Pancreas (tissue), 10 donors: Measurements from ENCODE around the gene URB2. TPM values are rescaled to one million over a fixed set of nuclear protein-coding genes. Genes with fewer than 3 reads are reported as not detected.

ENCODE experiments used
- ATAC-seq, 4 donors: fragments of 200-7000 bp; cut with Tn5 transposase; one replicate each; pipeline versions ENCODE4 v1.8.0 to v1.9.1; 2020; ENCODE audit warnings: mild to moderate bottlenecking in 4 of 4, moderate library complexity in 4 of 4
- DNase-seq, 6 donors: peaks; one replicate each; pipeline ENCODE4 v3.0.0-alpha.2; 2020
- FAIRE-seq: peaks from 2 replicates; lab custom pipeline; 2012; peaks lifted over from hg19 to GRCh38; lab: Jason Lieb, UNC
- H3K27ac ChIP-seq, 4 donors: fragments of 200-600 bp; sonication (generic); 1 replicate in 3 of 4; 2 replicates in 1 of 4; pipeline versions ENCODE4 v1.5.0 to v1.8.0; 2020
- H3K27me3 ChIP-seq, 4 donors: fragments of 200-600 bp; one replicate each; pipeline ENCODE4 v1.8.0; 2021
- H3K36me3 ChIP-seq, 3 donors: fragments of 200-600 bp; sonication (generic) in 1 of 3; one replicate each; pipeline versions ENCODE4 v1.5.0 to v1.8.0; 2020 to 2021
- H3K4me1 ChIP-seq, 3 donors: fragments of 200-600 bp; one replicate each; pipeline ENCODE4 v1.8.0; 2021
- H3K4me3 ChIP-seq, 4 donors: fragments of 200-600 bp; sonication (generic) in 2 of 4; one replicate each; pipeline versions ENCODE4 v1.5.0 to v1.8.0; 2020 to 2021
- H3K9me3 ChIP-seq, 4 donors: fragments of 200-600 bp; one replicate each; pipeline ENCODE4 v1.8.0; 2021
- WGBS, 2 donors: extraction: QIAGEN DNeasy Blood & Tissue Kit; methylation state at CpG; one replicate each; pipeline ENCODE4 v1.1.7; 2013; 5-methylcytosine and 5-hydroxymethylcytosine counted together
- intact Hi-C, 3 donors: fragments of 100-400 bp; cut with DNase I; formaldehyde crosslinking; loops; one replicate each; pipeline versions ENCODE4 v1.11.1 to v1.14.2; 2022
- polyA plus RNA-seq, 2 donors: library from polyadenylated mRNA; stranded (reverse); fragments of 200-250 nt; gene quantifications; one replicate each; pipeline ENCODE4 v1.2.3, GENCODE V29; 2013
- total RNA-seq, 6 donors: library from RNA; stranded (reverse); fragmentation: NEBNext Ultra II Directional in 4 of 6; extraction: Animal tissue kit (Norgen Biotek cat#: 25700) in 4 of 6; gene quantifications; one replicate each; pipeline versions ENCODE4 v1.2.1 to v1.2.4, GENCODE V29; 2021 to 2023
- TF ChIP-seq, protein P1 (sequence below), 4 donors: fragments of 200-600 bp; sonication (generic) in 3 of 4; IDR thresholded peaks; one replicate each; pipeline versions ENCODE4 v1.5.0 to v1.8.0; 2021; ENCODE audit warnings: antibody characterized with exemption in 4 of 4
- donor health status: healthy with polysubstance abuse.
- donor health status: DM: no; HTN: no; CAD: no; lungs with moderate emphysema.
- donor health status: DM: no; HTN: no; CAD: no.
- donor health status: control.
- donor health status: control.
- donor health status: Bipolar disorder and iron deficiency.
- donor health status: DM: yes; HTN: yes; CAD: no.
- donor health status: DM: no; HTN: no; CAD: no.
- donor health status: DM: no; HTN: no; CAD: no.
- donor health status: DM: yes; HTN: yes; CAD: no.

Gene URB2
- total and polyA plus RNA-seq, 8 donors = 2.0 to 4.7 (median 3.0) TPM

GRCh38 chr1:229631148-229631547, 5.1 kb downstream of the URB2 start:
- Histone ChIP-seq H3K36me3 (peaks cover 0 to 12% (median 10%) of the 10 kb centered on the region in 3 donors), H3K4me3 (no peak overlapping the region), H3K4me1 (peaks cover 0 to 13% (median 11%) of the 10 kb centered on the region in 3 donors), H3K27ac (no peak overlapping the region), H3K27me3 (no peaks in the 10 kb centered on the region), H3K9me3 (no peaks in the 10 kb centered on the region)
- ATAC-seq (no peak), FAIRE-seq (no peak), DNase-seq (no peak)
- 87% methylated on average over 3 of the region's 3 CpGs for WGBS, 2 donors
- intact Hi-C loops = no loop called here
- TF ChIP-seq, protein P1, sequence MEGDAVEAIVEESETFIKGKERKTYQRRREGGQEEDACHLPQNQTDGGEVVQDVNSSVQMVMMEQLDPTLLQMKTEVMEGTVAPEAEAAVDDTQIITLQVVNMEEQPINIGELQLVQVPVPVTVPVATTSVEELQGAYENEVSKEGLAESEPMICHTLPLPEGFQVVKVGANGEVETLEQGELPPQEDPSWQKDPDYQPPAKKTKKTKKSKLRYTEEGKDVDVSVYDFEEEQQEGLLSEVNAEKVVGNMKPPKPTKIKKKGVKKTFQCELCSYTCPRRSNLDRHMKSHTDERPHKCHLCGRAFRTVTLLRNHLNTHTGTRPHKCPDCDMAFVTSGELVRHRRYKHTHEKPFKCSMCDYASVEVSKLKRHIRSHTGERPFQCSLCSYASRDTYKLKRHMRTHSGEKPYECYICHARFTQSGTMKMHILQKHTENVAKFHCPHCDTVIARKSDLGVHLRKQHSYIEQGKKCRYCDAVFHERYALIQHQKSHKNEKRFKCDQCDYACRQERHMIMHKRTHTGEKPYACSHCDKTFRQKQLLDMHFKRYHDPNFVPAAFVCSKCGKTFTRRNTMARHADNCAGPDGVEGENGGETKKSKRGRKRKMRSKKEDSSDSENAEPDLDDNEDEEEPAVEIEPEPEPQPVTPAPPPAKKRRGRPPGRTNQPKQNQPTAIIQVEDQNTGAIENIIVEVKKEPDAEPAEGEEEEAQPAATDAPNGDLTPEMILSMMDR (IDR thresholded peaks at IDR 0.05) = no peak

DNA sequence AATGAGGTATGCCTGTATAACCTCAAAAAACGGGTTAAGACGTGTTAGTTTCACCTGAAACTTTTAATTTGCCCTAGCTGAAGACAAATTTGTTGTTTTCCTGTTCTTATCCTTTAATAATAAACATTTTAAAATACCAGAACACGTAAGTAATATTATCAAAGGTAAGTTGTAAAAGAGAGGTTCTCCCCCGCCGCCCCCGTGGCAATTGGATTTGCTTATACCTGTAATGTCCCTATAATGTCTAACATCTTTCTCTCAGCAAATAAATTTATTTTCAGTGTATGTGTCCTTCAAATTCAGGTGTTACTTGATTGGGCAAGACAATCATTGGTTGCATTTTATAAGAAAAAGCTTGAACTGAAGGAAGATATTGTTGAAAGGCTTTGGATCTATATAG, 5.9 kb downstream of the URB2 start:
- H3K27me3 ChIP-seq = no peaks in the 10 kb centered on the region
- TF ChIP-seq, protein P1 (IDR thresholded peaks at IDR 0.05) = no peak
- WGBS, 2 donors = 92 to 95% methylated on average over 6 of the region's 6 CpGs
- H3K4me3 ChIP-seq = no peak overlapping the region
- DNase-seq = no peak
- intact Hi-C loops = no loop called here
- H3K9me3 ChIP-seq = no peaks in the 10 kb centered on the region
- H3K27ac ChIP-seq = no peak overlapping the region
- peaks cover 0 to 19% (median 18%) of the 10 kb centered on the region in 3 donors for H3K36me3 ChIP-seq
- peaks cover 0 to 9% (median 8%) of the 10 kb centered on the region in 3 donors for H3K4me1 ChIP-seq
- no peak for ATAC-seq
- FAIRE-seq = no peak

DNA sequence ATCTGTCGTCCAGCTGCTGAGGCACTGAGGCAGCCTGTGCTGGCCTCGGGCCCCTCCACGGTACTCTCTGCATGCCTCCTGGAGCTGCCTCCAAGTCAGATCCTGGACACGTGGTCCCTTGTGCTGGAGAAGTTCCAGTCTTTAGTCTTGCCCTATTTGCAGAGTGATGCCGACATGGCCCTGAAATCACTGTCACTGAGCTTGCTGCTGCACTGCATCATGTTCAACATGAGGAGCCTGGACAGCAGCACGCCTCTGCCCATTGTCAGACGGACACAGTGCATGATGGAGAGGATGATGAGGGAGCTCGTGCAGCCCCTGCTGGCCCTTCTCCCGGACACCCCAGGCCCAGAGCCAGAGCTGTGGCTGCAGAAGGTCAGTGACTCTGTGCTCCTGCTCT, 10.0 kb downstream of the URB2 start:
- no peak for ATAC-seq
- H3K4me3 ChIP-seq = no peak overlapping the region
- H3K36me3 ChIP-seq = peaks cover 0 to 26% (median 24%) of the 10 kb centered on the region in 3 donors
- no peak for DNase-seq
- no peaks in the 10 kb centered on the region for H3K9me3 ChIP-seq
- 85 to 88% methylated on average over 9 of the region's 9 CpGs for WGBS, 2 donors
- TF ChIP-seq, protein P1 (IDR thresholded peaks at IDR 0.05) = no peak
- intact Hi-C loops = no loop called here
- no peaks in the 10 kb centered on the region for H3K4me1 ChIP-seq
- no peak for FAIRE-seq
- no peak overlapping the region for H3K27ac ChIP-seq
- H3K27me3 ChIP-seq = no peaks in the 10 kb centered on the region

- Histone ChIP-seq H3K4me3 (no peak overlapping the region), H3K27ac (no peak overlapping the region), H3K27me3 (no peaks in the 10 kb centered on the region), H3K4me1 (no peaks in the 10 kb centered on the region), H3K9me3 (no peaks in the 10 kb centered on the region), H3K36me3 (peaks cover 0 to 26% (median 24%) of the 10 kb centered on the region in 3 donors)
- FAIRE-seq (no peak), DNase-seq (no peak), ATAC-seq (no peak)
- TF ChIP-seq, protein P1 (IDR thresholded peaks at IDR 0.05) = no peak
- 92 to 95% methylated on average over 12 of the region's 12 CpGs for WGBS, 2 donors
- intact Hi-C loops = no loop called here
Measured at GRCh38 chr1:229637746-229638145, 11.7 kb downstream of the URB2 start.

- Histone ChIP-seq H3K36me3 (peaks cover 0 to 23% (median 20%) of the 10 kb centered on the region in 3 donors), H3K9me3 (no peaks in the 10 kb centered on the region), H3K27ac (no peak overlapping the region), H3K4me1 (no peaks in the 10 kb centered on the region), H3K4me3 (no peak overlapping the region), H3K27me3 (no peaks in the 10 kb centered on the region)
- 91 to 94% methylated on average over 12 of the region's 12 CpGs for WGBS, 2 donors
- TF ChIP-seq, protein P1 (IDR thresholded peaks at IDR 0.05) = no peak
- intact Hi-C loops = no loop called here
- ATAC-seq (no peak), FAIRE-seq (no peak), DNase-seq (no peak)
Measured at GRCh38 chr1:229640455-229640854, 14.4 kb downstream of the URB2 start.
